GM18951 (cell line): ENCODE results near the gene SLC25A38.

Source experiments
- POLR2A ChIP-seq: IDR thresholded peaks from 4 replicates; pipeline ENCODE4 v1.6.1; 2011; ENCODE audit warnings: mild to moderate bottlenecking; ENCODE audit not compliant: insufficient read length, insufficient read depth; ENCODE audit errors: extremely low read depth
- in situ Hi-C: fragments of 300-500 bp; cut with MboI; formaldehyde crosslinking; loops from one replicate; pipeline ENCODE4 v1.12.0; 2022; ENCODE audit warnings: low sequenced_read_pairs, mixed read lengths, inconsistent platforms; ENCODE audit not compliant: unreplicated experiment

SLC25A38 gene

GRCh38 chr3:39419742-39420315 is 36.7 kb downstream of the SLC25A38 start:
- in situ Hi-C loops: no loop called here
- TF ChIP-seq POLR2A: no peak

- TF ChIP-seq POLR2A: no peak
- in situ Hi-C loops: no loop called here
Observed at GRCh38 chr3:39420543-39420942, 37.4 kb downstream of the SLC25A38 start.

- in situ Hi-C loops: no loop called here
- no peak for TF ChIP-seq POLR2A
Observed at GRCh38 chr3:39423436-39423970, 40.3 kb downstream of the SLC25A38 start.

GRCh38 chr3:39426312-39426711 is 43.1 kb downstream of the SLC25A38 start:
- in situ Hi-C loops: no loop called here
- no peak for TF ChIP-seq POLR2A

- in situ Hi-C loops: no loop called here
- no peak for TF ChIP-seq POLR2A
Observed at GRCh38 chr3:39427506-39427905, 44.3 kb downstream of the SLC25A38 start.

- TF ChIP-seq POLR2A: no peak
- in situ Hi-C loops: no loop called here
Observed at GRCh38 chr3:39428745-39429201, 45.6 kb downstream of the SLC25A38 start.

GRCh38 chr3:39429466-39429865 is 46.3 kb downstream of the SLC25A38 start:
- no peak for TF ChIP-seq POLR2A
- in situ Hi-C loops: no loop called here

GRCh38 chr3:39432342-39432741 is 49.2 kb downstream of the SLC25A38 start:
- in situ Hi-C loops: no loop called here
- no peak for TF ChIP-seq POLR2A

GRCh38 chr3:39433642-39434041 is 50.5 kb downstream of the SLC25A38 start:
- in situ Hi-C loops: no loop called here
- TF ChIP-seq POLR2A: no peak

GRCh38 chr3:39434574-39434973 is 51.4 kb downstream of the SLC25A38 start:
- no peak for TF ChIP-seq POLR2A
- in situ Hi-C loops: no loop called here

GRCh38 chr3:39435006-39435748 is 52.0 kb downstream of the SLC25A38 start:
- in situ Hi-C loops: no loop called here
- no peak for TF ChIP-seq POLR2A

- no peak for TF ChIP-seq POLR2A
- in situ Hi-C loops: no loop called here
Observed at GRCh38 chr3:39438880-39439279, 55.7 kb downstream of the SLC25A38 start.

- no peak for TF ChIP-seq POLR2A
Observed at GRCh38 chr3:39440316-39440715, 57.1 kb downstream of the SLC25A38 start.

GRCh38 chr3:39443530-39443929 is 60.4 kb downstream of the SLC25A38 start:
- in situ Hi-C loops: no loop called here
- TF ChIP-seq POLR2A: no peak

More at GRCh38 chr3:39440316-39440715, 57.1 kb downstream of the SLC25A38 start:
- in situ Hi-C loops: no loop called here
